GM21360 (cell line): ENCODE data around the gene TSPAN18.

Experiments
- ATAC-seq: cut with Tn5 transposase; IDR thresholded peaks from one replicate; pipeline ENCODE4 v1.9.1; 2021; ENCODE audit warnings: mild to moderate bottlenecking, moderate library complexity; ENCODE audit not compliant: unreplicated experiment

TSPAN18 gene

GRCh38 chr11:44711113-44711786 is 15.5 kb upstream of the TSPAN18 start:
- ATAC-seq = no peak

- no peak for ATAC-seq
These were observed 14.8 kb upstream of the TSPAN18 start for GRCh38 chr11:44711787-44712608.

- no peak for ATAC-seq
These were observed 13.7 kb upstream of the TSPAN18 start for GRCh38 chr11:44713022-44713421.

- ATAC-seq = no peak
These were observed 10.5 kb upstream of the TSPAN18 start for GRCh38 chr11:44716256-44716655.

GRCh38 chr11:44718057-44718456 is 8.7 kb upstream of the TSPAN18 start:
- ATAC-seq = no peak

GRCh38 chr11:44718612-44719390 is 8.0 kb upstream of the TSPAN18 start:
- no peak for ATAC-seq

GRCh38 chr11:44725016-44725685 is 1.6 kb upstream of the TSPAN18 start:
- ATAC-seq = no peak

- ATAC-seq = no peak
These were observed 942 bp upstream of the TSPAN18 start for GRCh38 chr11:44725757-44726282.

GRCh38 chr11:44727114-44727372 is 281 bp downstream of the TSPAN18 start:
- no peak for ATAC-seq

GRCh38 chr11:44727373-44728287 is 868 bp downstream of the TSPAN18 start:
- no peak for ATAC-seq

GRCh38 chr11:44728491-44728910 is 1.7 kb downstream of the TSPAN18 start:
- no peak for ATAC-seq

GRCh38 chr11:44729063-44729462 is 2.3 kb downstream of the TSPAN18 start:
- ATAC-seq = no peak

GRCh38 chr11:44729713-44730112 is 3.0 kb downstream of the TSPAN18 start:
- no peak for ATAC-seq

- no peak for ATAC-seq
These were observed 4.0 kb downstream of the TSPAN18 start for GRCh38 chr11:44730775-44731174.

GRCh38 chr11:44731685-44732430 is 5.1 kb downstream of the TSPAN18 start:
- no peak for ATAC-seq

GRCh38 chr11:44732564-44732963 is 5.8 kb downstream of the TSPAN18 start:
- no peak for ATAC-seq

- no peak for ATAC-seq
These were observed 7.1 kb downstream of the TSPAN18 start for GRCh38 chr11:44733877-44734276.

GRCh38 chr11:44734843-44735381 is 8.2 kb downstream of the TSPAN18 start:
- no peak for ATAC-seq

GRCh38 chr11:44736791-44737190 is 10.0 kb downstream of the TSPAN18 start:
- ATAC-seq = no peak
